Activated B cell treated with CpG ODN at 0.5 μM for 24 hours (primary cell): ENCODE measurements around the gene SLC22A2. TPM values are rescaled to one million over a fixed set of nuclear protein-coding genes. Genes with fewer than 3 reads are reported as not detected.

Experiments
- ATAC-seq: fragments of 200-7000 bp; cut with Tn5 transposase; one replicate; pipeline ENCODE4 v1.10.0; 2021; ENCODE audit warnings: low read depth, mild to moderate bottlenecking, moderate library complexity
- CTCF ChIA-PET: fragments of 350-600 bp; sonication (Branson Sonifier 250); formaldehyde crosslinking; loops from one replicate; lab custom pipeline; 2021; ENCODE audit warnings: antibody characterized with exemption; lab: Charles Lee
- POLR2A ChIA-PET: fragments of 350-600 bp; sonication (Branson Sonifier 250); formaldehyde crosslinking; loops from one replicate; lab custom pipeline; 2021; ENCODE audit warnings: antibody characterized with exemption; lab: Charles Lee
- DNase-seq: peaks from one replicate; pipeline ENCODE4 v3.0.0; 2022
- H3K27ac Mint-ChIP-seq: one replicate; pipeline ENCODE4 v1.8.0; 2020; ENCODE audit warnings: mixed read lengths
- H3K27me3 Mint-ChIP-seq: one replicate; pipeline ENCODE4 v1.8.0; 2021; ENCODE audit warnings: mixed read lengths
- H3K36me3 Mint-ChIP-seq: one replicate; pipeline ENCODE4 v1.8.0; 2021; ENCODE audit warnings: low read depth, mixed read lengths
- H3K4me1 Mint-ChIP-seq: one replicate; pipeline ENCODE4 v1.8.0; 2021; ENCODE audit warnings: mixed read lengths
- H3K4me3 Mint-ChIP-seq: one replicate; pipeline ENCODE4 v1.8.0; 2020; ENCODE audit warnings: mild to moderate bottlenecking, mixed read lengths
- H3K9me3 Mint-ChIP-seq: one replicate; pipeline ENCODE4 v1.8.0; 2020; ENCODE audit warnings: mixed read lengths
- CTCF ChIP-seq: fragments of 200-600 bp; IDR thresholded peaks from one replicate; pipeline ENCODE4 v1.8.0; 2022; ENCODE audit warnings: antibody characterized with exemption, mild to moderate bottlenecking
- intact Hi-C: fragments of 100-400 bp; cut with micrococcal nuclease; formaldehyde crosslinking; loops from one replicate; pipeline ENCODE4 v1.15.1; 2024
- total RNA-seq: library from RNA; stranded (reverse); gene quantifications from 2 replicates; pipeline ENCODE4 v1.2.3, GENCODE V29; 2022

SLC22A2 gene
- total RNA-seq, 1 donor from 2014 or later = not detected

GRCh38 chr6:160263196-160263939, 4.7 kb upstream of the SLC22A2 start:
- no peaks in the 10 kb centered on the region for H3K4me1 Mint-ChIP-seq
- no peak for DNase-seq
- H3K27ac Mint-ChIP-seq = no peak overlapping the region
- TF ChIP-seq CTCF = no peak
- H3K4me3 Mint-ChIP-seq = no peak overlapping the region
- no peak for ATAC-seq
- ChIA-PET POLR2A (no interaction called here), CTCF (no interaction called here)
- no peaks in the 10 kb centered on the region for H3K9me3 Mint-ChIP-seq
- intact Hi-C loops = no loop called here
- H3K36me3 Mint-ChIP-seq = no peaks in the 10 kb centered on the region
- H3K27me3 Mint-ChIP-seq = peaks cover 2% of the 10 kb centered on the region

GRCh38 chr6:160261991-160262680, 3.5 kb upstream of the SLC22A2 start:
- no peak for TF ChIP-seq CTCF
- ChIA-PET CTCF (no interaction called here), POLR2A (no interaction called here)
- DNase-seq = no peak
- Mint-ChIP-seq H3K27ac (no peak overlapping the region), H3K9me3 (no peaks in the 10 kb centered on the region), H3K4me1 (no peaks in the 10 kb centered on the region), H3K4me3 (no peak overlapping the region), H3K36me3 (no peaks in the 10 kb centered on the region), H3K27me3 (peaks cover 2% of the 10 kb centered on the region)
- intact Hi-C loops = no loop called here
- no peak for ATAC-seq

- Mint-ChIP-seq H3K36me3 (no peaks in the 10 kb centered on the region), H3K27ac (no peak overlapping the region), H3K4me1 (no peaks in the 10 kb centered on the region), H3K9me3 (no peaks in the 10 kb centered on the region), H3K4me3 (no peak overlapping the region), H3K27me3 (peaks cover 2% of the 10 kb centered on the region)
- DNase-seq (no peak), ATAC-seq (no peak)
- intact Hi-C loops = no loop called here
- POLR2A ChIA-PET = no interaction called here
- CTCF ChIA-PET = no interaction called here
- TF ChIP-seq CTCF = no peak
These were observed 2.3 kb upstream of the SLC22A2 start for GRCh38 chr6:160260803-160261450.

GRCh38 chr6:160260367-160260766, 1.7 kb upstream of the SLC22A2 start:
- CTCF ChIA-PET = no interaction called here
- POLR2A ChIA-PET = no interaction called here
- Mint-ChIP-seq H3K4me3 (no peak overlapping the region), H3K4me1 (no peaks in the 10 kb centered on the region), H3K27ac (no peak overlapping the region), H3K27me3 (peaks cover 2% of the 10 kb centered on the region), H3K9me3 (no peaks in the 10 kb centered on the region), H3K36me3 (no peaks in the 10 kb centered on the region)
- ATAC-seq (no peak), DNase-seq (no peak)
- no peak for TF ChIP-seq CTCF
- intact Hi-C loops = no loop called here

GRCh38 chr6:160259598-160259997, 977 bp upstream of the SLC22A2 start:
- intact Hi-C loops = no loop called here
- ATAC-seq (no peak), DNase-seq (no peak)
- CTCF ChIA-PET = no interaction called here
- no peak for TF ChIP-seq CTCF
- Mint-ChIP-seq H3K27me3 (peaks cover 2% of the 10 kb centered on the region), H3K9me3 (no peaks in the 10 kb centered on the region), H3K27ac (no peak overlapping the region), H3K36me3 (no peaks in the 10 kb centered on the region), H3K4me1 (no peaks in the 10 kb centered on the region), H3K4me3 (no peak overlapping the region)
- POLR2A ChIA-PET = no interaction called here
